ENCODE measurements around the gene PPP1R14C.

PPP1R14C gene

GRCh38 chr6:150245148-150245935, 102.5 kb downstream of the PPP1R14C start:
- DNase-seq (ENCODE audit: low read depth in 1 of 2, low spot score in 1 of 2) = no peak

DNA sequence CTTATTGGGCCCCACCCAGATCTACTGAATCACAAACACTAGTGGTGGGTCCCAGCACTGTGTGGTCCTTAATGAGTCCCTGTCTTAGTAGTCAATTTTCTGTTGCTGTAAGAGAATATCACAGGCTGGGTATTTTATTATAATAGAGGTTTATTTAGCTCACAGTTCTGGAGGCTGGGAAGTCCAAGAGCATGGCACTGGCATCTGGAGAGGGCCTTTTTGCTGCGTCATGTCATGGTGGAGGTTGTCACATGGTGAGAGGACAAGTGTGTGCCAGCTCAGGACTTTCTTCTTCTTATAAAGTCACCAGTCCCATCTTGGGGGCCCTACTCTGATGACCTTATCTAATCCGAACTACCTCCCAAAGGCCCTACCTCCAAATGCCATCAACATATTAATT, 105.0 kb downstream of the PPP1R14C start:
- DNase-seq (ENCODE audit: low read depth in 1 of 2, low spot score in 1 of 2) = no peak

DNA sequence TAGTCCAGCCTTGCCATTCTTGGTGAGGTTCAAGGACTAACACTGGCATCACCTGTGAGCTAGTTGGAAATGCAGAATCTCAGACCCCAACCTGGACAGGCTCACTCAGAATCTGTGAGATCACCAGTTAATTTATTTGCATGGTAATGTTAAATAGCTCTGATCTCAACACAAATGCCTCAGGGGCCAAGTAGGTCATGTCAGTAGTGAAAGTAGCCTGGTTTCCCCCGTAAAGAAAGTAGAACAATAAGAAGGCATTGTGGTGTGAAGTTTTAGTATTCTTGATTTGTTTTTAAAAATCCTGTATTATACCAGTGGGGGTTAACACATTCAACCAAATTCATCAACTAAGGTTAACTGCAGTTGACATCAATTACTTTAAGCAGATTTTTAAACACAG, 105.5 kb downstream of the PPP1R14C start:
- DNase-seq (ENCODE audit: low read depth in 1 of 2, low spot score in 1 of 2) = no peak

GRCh38 chr6:150249261-150249660, 106.4 kb downstream of the PPP1R14C start:
- no peak for DNase-seq (ENCODE audit: low read depth in 1 of 2, low spot score in 1 of 2)

- DNase-seq (ENCODE audit: low read depth in 1 of 2, low spot score in 1 of 2) = no peak
Observed at GRCh38 chr6:150250826-150251225, 108.0 kb downstream of the PPP1R14C start.

- DNase-seq (ENCODE audit: low read depth in 1 of 2, low spot score in 1 of 2) = no peak
Observed at GRCh38 chr6:150251566-150252186, 108.8 kb downstream of the PPP1R14C start.

DNA sequence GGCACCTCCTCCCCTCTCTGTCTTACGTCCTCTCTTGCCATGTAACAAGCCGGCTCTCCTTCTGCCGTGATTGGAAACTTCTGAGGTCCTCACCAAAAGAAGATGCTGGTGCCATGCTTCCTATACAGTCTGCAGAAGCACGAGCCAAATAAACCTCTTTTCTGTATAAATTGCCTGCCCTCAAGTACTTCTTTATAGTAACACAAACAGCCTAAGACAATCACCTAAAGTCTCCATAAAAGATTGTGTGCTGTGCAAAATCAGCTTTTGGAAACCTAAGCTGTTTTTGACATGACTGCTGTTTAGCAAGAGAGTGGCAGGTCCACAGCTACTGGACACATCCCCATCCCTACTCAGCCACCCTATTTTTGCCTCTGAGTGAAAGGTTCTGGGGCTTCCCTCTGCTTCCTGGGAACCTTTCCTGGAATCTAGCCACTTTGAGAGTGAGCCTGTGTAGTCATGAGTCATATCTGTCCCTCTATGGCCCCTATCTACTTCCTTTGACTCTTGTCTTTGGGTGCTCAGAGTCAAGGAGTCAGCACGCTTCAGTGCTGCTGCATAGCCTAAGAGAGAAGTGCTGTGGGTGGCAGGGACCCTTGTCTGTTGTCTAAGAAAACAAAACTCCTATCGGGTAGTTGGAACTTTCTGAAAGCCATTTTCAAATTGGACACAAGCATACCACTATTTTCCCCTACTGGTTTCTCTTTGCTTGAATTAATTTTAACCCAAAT, 110.0 kb downstream of the PPP1R14C start:
- DNase-seq (ENCODE audit: low read depth in 1 of 2, low spot score in 1 of 2) = no peak

DNA sequence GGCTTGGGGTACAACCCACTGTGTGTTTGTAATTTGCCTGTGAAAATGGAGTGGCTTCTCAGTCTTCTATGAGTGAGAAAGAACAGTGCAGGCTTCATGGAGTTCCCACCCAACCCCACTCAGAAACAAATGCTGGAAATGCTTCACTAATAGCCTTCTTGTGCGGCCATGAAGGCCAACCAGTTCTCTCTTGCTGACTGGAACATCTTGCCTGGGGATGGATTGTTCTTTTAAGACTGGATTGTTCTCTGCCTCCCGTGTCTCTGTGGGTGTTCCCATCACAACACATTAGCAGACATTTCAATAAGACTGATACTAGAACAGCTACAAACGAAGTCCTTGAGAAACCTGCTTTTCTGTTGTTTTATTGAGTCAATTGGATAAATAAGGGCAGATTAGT, 110.6 kb downstream of the PPP1R14C start:
- DNase-seq (ENCODE audit: low read depth in 1 of 2, low spot score in 1 of 2) = no peak

- no peak for DNase-seq (ENCODE audit: low read depth in 1 of 2, low spot score in 1 of 2)
Observed at GRCh38 chr6:150254770-150255169, 111.9 kb downstream of the PPP1R14C start.

DNA sequence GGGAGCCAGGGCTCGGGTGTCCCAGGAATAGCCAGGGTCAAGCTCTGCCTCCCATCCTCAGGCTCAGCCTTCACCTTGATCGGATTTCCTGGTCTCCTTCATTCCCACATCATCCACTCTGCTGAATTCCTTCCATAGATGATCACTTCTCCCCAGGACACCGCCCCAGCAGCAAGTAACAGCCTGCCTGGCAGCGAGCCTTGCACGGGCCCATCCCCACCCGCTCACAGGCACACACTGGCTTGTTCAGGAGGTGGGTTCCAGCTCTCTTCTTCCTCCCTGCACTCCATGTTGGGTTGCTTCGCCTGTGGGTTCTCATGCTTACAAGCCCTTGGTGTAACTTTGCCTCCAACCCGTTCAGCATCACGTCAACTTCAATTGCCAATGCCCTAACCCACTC, 113.0 kb downstream of the PPP1R14C start:
- DNase-seq (ENCODE audit: low read depth in 1 of 2, low spot score in 1 of 2) = no peak

DNA sequence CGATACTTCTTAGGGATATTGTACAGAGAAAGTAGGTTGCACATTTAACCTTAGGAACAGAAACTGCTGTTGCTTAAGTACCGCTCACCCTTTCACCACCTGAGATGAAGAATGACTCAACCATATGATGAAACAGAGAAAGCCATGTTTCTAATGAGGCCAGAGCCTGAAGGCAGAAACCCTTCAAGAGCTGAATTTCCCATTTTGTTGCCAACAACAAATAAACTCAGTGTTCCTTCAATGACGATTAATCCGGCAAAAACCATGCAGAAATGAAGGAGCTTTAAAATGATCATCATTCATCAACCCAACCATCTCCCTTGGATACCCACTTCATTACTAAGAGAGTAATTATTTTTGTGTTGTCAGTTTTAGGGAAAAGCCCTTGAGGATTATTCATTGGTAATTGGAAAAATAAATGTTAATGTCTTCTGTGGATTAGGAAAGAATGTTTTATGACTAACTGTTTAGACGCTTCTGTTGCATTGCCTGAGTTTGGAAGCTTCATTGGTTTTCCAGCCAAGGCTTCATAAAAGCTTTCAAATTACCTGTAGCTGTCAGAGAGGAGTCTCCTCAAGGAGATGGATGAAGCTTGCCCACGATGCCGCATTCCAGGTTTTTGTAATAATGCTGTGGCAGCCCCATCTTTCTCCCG, 113.9 kb downstream of the PPP1R14C start:
- DNase-seq (ENCODE audit: low read depth in 1 of 2, low spot score in 1 of 2) = no peak

GRCh38 chr6:150258381-150258780, 115.5 kb downstream of the PPP1R14C start:
- DNase-seq (ENCODE audit: low read depth in 1 of 2, low spot score in 1 of 2) = no peak

GRCh38 chr6:150260931-150261330, 118.1 kb downstream of the PPP1R14C start:
- no peak for DNase-seq (ENCODE audit: low read depth in 1 of 2, low spot score in 1 of 2)

DNA sequence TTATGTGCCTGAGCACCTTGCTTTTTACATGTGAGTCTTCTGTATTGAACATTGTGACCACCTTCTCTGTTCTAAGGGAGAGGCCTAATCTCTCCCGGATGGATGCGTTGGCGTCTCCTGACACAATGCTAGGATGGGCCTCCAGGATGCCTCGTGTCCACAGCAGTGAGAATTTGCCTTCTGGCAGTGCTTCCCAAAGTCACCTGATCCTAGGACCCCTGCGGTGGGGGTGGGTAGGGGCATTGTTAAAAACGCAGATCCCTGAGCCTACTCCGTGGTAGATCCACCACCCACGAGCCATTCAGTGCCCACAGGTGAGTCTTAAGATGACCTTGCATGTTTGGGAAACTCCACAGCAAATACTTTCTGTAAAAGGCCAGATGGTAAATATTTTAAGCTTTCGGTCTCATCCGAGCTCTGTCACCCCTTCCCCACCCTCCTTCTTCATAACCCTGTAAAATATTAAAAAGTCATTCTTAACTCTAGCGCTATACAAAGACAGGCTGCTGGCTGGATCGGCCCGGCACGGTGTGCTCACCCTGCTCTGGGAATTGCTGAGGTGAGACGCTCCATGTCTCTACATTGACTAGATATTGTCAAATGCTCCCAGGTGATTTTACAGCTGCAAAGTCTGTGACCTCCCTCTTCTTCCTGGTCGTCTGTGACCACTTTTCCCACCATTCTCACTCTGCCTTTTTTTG, 119.3 kb downstream of the PPP1R14C start:
- no peak for DNase-seq (ENCODE audit: low read depth in 1 of 2, low spot score in 1 of 2)

DNA sequence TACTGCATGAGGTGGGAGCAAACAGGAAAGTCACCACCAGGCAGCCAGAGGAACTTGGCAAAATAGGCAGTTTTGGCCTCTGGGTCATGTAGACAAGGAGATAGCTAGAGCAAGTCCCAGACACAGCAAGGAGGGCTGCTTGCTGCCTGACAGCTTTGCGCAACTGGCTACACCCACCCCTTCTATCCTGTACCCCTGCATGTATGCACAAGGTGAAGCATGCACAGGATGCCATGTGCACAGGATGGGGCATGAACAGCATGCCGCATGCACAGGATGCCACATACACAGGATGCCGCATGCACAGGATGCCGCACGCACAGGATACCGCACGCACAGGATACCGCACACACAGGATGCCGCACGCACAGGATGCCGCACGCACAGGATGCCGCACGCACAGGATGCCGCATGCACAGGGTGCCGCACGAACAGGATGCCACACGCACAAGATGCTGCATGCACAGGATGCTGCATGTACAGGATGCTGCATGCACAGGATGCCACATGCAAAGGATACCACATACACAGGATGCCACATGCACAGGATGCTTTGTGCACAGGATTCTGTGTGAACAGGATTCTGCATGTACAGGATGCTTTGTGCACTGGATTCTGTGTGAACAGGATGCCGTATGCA, 121.0 kb downstream of the PPP1R14C start:
- DNase-seq (ENCODE audit: low read depth in 1 of 2, low spot score in 1 of 2) = no peak

DNA sequence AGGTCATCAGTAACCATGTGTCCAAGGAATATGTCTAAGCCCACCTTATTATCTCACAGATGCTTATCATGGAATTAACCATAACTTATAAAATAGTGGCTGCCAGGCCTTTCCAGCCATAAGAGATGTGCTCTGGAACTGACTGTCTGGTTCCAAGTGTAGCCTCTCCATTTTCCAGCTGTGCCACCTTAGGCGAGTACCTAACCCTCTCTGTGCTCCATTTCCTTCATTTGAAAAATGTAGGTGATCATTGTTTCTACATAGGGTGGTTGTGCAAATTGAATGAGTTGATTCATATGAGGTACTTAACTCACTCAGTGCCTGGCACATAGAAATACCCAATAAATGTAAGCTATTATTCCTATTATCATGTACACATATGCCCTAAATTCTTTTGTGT, 123.5 kb downstream of the PPP1R14C start:
- no peak for DNase-seq (ENCODE audit: low read depth in 1 of 2, low spot score in 1 of 2)

DNA sequence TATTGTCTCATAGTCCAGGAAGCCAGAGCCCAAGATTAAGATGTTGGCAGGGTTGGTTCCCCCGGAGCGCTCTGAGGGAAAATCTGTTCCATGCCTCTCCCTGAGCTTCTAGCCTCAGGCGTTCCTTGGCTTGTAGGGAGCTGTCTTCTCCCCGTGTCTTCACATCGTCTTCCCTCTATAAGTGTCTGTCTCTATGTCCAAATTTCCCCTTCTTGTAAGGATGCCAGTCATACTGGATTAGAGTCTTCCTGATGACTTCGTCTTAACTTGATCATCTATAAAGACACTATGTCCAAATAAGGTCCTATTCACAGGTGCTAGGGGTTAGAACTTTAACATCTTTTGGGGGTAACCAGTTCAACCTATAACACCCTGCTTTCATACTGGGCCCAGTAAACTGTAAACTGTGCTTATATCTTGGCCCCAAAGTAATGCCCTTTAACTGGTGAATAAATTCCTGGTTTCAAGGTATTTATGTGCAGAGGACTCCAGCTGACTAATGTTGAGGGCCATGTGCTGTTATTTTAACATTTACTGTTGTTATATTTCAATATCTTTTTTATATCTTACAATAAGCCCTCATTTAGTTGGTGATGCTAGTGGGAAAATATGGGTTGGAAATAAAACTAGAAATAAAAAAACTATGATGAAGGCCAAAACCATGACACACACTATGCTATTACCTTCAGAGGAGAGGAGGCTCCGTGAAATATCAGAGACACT, 124.3 kb downstream of the PPP1R14C start:
- no peak for DNase-seq (ENCODE audit: low read depth in 1 of 2, low spot score in 1 of 2)

- no peak for DNase-seq (ENCODE audit: low read depth in 1 of 2, low spot score in 1 of 2)
Observed at GRCh38 chr6:150267686-150268561, 125.1 kb downstream of the PPP1R14C start.

Data from activated CD4-positive, alpha-beta T cell treated with anti-CD3 and anti-CD28 coated beads, Interleukin-2, amount 50 U/mL, for 24 hours (primary cell).